Stimulated activated CD4-positive, alpha-beta T cell treated with anti-CD3 and anti-CD28 coated beads, Interleukin-2, amount 100 ng/mL, for 48 hours (primary cell): ENCODE data around the gene ASH1L.
"Not testable (repeated sequence)": the region's sequence is repeated elsewhere in the genome, so short reads cannot be mapped to it uniquely, and the experiment has no call there.

ENCODE experiments used
- DNase-seq, 2 donors: peaks; one replicate each; pipeline ENCODE4 v3.0.0-alpha.2; 2020

Gene ASH1L

GRCh38 chr1:155486952-155487351 lies 75.7 kb downstream of the ASH1L start:
- DNase-seq, result not testable (repeated sequence)

GRCh38 chr1:155485945-155486344 lies 76.7 kb downstream of the ASH1L start:
- DNase-seq, result no peak

- no peak for DNase-seq
Measured at GRCh38 chr1:155485222-155485621, 77.4 kb downstream of the ASH1L start.

DNA sequence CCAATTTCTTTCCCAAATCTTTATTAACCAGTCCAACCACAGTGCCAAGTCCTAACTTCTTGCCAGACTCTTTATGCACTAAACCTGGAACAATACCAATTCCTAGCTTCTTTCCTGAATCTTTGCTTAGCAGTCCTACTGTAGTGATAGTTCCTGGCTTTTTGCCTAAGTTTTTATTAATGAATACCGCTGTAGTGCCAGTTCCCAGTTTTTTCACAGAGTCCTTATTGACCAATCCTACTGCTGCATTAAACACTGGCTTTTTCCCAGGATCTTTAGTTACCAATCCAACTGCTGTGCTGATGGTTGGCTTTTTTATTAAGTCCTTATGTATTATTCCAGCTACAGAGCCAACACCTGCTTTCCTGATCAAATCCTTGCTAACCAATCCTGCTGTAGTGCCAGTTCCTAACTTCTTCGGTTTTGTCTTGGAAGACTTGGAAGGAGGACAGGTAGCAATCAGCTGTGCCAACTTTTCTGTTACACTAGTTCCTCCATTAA lies 80.8 kb downstream of the ASH1L start:
- no peak for DNase-seq

DNA sequence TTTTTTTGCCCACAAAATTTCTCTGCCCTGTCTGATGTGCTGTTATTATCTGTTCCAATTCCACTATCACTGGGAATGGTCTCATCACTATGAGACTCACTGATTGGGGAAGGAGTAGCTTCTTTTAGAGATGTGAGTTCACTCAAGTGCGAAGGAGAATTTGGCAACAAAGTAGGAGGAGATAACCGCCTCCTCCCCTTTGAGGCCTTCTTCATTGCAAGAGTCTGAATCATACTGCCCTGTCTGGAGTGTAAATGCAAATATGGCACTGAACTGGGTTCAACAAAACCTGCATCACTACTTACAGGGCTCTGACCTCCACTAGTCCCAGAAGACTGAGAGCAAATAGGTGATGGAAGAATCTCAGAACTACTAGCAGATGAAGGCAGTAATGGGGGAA lies 83.4 kb downstream of the ASH1L start:
- no peak for DNase-seq

DNA sequence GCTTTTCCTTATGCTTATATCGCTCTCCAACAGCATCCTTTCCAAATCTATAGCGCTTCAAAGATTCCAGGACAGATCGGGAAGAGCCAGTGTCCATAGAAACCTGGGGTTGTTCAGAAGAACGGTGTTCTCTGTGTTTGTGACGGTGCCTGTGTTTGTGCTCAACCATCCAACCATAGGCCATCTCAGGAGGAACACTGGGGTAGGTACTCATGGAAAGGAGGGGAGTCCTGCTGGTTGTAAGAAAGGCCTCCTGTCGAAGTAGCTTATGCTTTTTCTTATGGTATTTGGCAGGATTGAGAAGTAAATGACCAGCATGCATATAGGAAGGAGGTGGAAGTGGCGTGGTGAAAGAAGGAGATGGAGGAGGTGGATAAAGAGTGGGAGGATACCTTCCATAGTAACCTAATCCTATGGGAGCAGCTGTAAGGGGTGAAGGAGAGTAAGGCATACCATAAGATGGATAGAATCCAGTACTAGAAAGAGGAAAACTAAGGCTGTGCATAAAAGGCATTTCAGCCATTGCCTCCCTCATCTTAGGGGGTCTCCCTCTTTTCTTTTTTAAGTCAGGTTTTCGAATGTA lies 84.2 kb downstream of the ASH1L start:
- no peak for DNase-seq

- no peak for DNase-seq
Measured at GRCh38 chr1:155474146-155474545, 88.5 kb downstream of the ASH1L start.

GRCh38 chr1:155473151-155473821 lies 89.3 kb downstream of the ASH1L start:
- DNase-seq, result no peak

DNA sequence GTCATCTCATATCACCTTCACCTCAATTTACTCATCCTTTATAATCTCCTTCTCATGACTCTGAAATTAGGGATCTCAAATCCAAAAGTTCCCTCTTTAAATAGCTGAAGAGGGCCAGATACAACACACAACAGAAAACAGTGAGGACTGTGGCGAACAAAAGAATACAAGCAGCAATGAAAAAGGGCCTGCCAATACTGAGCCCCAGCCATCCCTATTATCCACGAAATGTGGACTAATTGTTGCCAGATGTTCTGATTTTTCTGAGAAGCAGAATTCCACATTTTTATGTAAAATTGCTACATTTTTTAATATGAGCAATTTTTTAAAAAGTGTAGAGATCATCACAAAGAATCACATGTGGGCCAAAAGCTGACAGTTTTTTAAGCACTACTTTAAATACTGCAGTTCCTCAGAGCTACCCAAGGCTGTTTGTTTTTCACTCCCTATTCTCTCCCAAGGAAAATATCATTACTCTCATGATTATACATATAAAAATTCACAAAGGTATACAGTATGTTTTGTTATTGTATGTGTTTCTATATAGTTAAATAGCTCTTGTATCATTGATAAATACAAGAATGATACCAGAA lies 90.0 kb downstream of the ASH1L start:
- DNase-seq, result no peak

- no peak for DNase-seq
Measured at GRCh38 chr1:155471891-155472290, 90.7 kb downstream of the ASH1L start.

- DNase-seq, result no peak
Measured at GRCh38 chr1:155471026-155471425, 91.6 kb downstream of the ASH1L start.

DNA sequence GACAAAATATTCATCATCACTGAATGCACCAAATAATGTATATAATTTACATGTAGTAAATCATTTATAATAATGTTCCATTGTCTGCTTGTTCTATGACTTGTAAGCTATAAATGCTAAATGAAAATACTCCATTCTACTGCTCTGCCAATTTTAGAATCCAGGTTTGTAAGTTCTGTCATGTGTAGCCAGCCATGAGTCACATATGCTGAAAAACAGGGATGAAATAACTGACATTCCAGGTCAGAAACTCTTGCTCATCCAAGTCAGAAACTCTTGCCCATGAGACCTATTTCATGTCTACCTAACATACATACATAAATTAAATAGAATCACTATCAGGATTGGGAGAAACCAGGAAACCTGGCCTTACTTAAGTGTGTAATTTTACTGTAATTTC lies 95.6 kb downstream of the ASH1L start:
- no peak for DNase-seq

- no peak for DNase-seq
Measured at GRCh38 chr1:155466617-155466972, 96.0 kb downstream of the ASH1L start.

- DNase-seq, result no peak
Measured at GRCh38 chr1:155463865-155464650, 98.5 kb downstream of the ASH1L start.

GRCh38 chr1:155458111-155458510 lies 104.5 kb downstream of the ASH1L start:
- no peak for DNase-seq

- no peak for DNase-seq
Measured at GRCh38 chr1:155457266-155457665, 105.3 kb downstream of the ASH1L start.

- no peak for DNase-seq
Measured at GRCh38 chr1:155455588-155456195, 106.9 kb downstream of the ASH1L start.

- no peak for DNase-seq
Measured at GRCh38 chr1:155454096-155454495, 108.5 kb downstream of the ASH1L start.

DNA sequence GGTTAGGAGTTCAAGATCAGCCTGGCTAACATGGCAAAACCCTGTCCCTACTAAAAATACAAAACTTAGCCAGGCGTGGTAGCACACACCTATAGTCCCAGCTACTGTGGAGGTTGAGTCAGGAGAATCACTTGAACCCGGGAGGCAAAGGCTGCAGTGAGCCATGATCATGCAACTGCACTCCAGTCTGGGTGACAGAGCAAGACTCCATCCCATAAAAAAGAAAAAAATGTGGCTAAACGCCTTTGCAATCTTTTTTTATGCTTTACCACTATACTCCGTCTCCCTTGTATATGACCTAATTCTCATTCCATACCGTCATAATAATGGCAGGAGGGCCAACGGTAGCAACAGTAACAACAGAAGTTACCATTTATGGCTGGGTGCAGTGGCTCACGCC lies 109.5 kb downstream of the ASH1L start:
- no peak for DNase-seq

GRCh38 chr1:155451199-155451598 lies 111.4 kb downstream of the ASH1L start:
- no peak for DNase-seq

DNA sequence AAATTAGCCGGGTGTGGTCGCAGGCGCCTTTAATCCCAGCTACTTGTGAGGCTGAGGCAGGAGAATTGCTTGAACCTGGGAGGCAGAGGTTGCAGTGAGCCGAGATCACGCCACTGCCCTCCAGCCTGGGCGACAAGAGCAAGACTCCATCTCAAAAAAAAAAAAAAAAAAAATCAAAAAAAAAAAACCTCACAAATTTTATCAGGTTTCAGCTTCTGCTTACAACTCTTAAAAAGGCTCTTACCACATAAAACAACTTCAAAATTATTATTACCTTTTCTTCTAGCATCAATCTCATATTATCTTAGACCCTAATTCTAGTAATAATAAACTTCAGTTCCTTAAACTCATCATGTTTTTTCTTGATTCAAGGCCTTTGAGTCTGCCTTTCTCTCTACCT lies 120.2 kb downstream of the ASH1L start:
- not testable (repeated sequence) for DNase-seq

DNA sequence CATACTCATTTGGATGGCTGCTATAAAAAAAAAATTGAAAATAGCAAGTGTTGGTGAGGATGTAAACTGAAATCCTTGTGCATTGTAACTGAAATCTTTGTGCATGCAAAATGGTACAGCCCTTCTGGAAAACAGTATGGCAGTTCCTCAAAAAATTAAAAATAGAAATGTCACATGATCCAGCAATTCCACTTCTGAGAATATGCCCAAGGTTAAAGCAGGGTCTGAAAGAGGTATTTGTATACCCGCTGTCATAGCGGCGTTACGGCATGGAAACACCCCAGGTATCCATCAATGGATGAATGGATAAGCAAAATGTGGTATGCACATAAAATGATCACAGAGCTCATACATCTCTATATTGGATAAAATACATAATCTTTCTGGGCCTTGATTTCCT lies 125.2 kb downstream of the ASH1L start:
- DNase-seq, result no peak

GRCh38 chr1:155433831-155434389 lies 128.7 kb downstream of the ASH1L start:
- DNase-seq, result not testable (repeated sequence)
